GM12892 (cell line): Measurements from ENCODE around the gene CAPSL.

Experiments
- DNase-seq: peaks from one replicate; pipeline ENCODE4 v3.0.0; 2011; ENCODE audit not compliant: insufficient read length
- FAIRE-seq: peaks from 2 replicates; lab custom pipeline; 2011; peaks lifted over from hg19 to GRCh38; lab: Jason Lieb, UNC
- POLR2A ChIP-seq: IDR thresholded peaks from 2 replicates; pipeline ENCODE4 v1.6.1; 2011; ENCODE audit warnings: low read depth, low read length, control low read depth
- POLR2AphosphoS5 ChIP-seq: IDR thresholded peaks from 2 replicates; pipeline ENCODE4 v1.6.1; 2011; ENCODE audit warnings: low read depth, low read length, control low read depth
- TAF1 ChIP-seq: IDR thresholded peaks from 2 replicates; pipeline ENCODE4 v1.6.1; 2011; ENCODE audit warnings: low read depth, mild to moderate bottlenecking, control low read depth, low read length, borderline replicate concordance

Gene CAPSL

GRCh38 chr5:35926389-35927051, 11.9 kb downstream of the CAPSL start:
- FAIRE-seq: peak; percentile 93
- no peak for DNase-seq
- TF ChIP-seq TAF1 (no peak), POLR2AphosphoS5 (no peak), POLR2A (no peak)

DNA sequence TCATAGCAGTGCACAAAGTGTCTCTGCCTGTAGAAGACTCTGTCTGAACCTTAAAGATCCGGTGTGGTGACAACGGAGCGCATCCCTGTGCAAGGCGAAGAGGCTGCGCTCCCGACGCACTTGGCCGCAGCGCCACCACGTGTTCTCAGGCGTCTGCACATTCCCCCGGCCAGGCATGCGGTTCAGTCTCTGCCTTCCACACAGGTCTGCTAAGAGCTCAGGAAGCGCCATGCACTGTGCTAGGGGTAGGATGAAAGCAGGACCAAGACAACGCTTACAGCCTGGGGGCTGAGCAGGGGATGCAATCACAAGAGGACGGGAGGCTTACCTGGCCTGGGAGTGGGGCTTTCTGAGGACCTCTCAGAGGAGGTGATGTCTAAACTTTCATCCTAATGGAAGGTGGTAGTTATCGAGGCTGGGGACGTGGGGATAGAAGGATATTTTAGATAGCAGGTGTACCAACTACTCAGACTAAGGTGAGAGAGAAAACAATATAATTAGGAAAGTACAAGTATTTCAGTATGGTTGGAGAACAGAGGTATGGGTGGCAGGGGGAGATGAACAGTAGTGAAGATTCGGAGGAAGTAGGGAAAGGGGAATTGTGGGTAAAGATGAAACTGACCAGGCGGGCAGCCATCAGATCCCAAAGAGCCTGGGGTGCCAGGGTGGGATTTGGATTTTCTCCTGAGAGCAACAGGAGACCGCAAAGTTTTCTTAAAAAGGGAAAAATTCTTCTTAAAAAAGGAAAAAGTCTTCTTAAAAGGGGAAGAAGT, 13.3 kb downstream of the CAPSL start:
- TF ChIP-seq TAF1 (no peak), POLR2AphosphoS5 (no peak), POLR2A (no peak)
- peak; percentile 93 for FAIRE-seq
- DNase-seq: peak; percentile 37

DNA sequence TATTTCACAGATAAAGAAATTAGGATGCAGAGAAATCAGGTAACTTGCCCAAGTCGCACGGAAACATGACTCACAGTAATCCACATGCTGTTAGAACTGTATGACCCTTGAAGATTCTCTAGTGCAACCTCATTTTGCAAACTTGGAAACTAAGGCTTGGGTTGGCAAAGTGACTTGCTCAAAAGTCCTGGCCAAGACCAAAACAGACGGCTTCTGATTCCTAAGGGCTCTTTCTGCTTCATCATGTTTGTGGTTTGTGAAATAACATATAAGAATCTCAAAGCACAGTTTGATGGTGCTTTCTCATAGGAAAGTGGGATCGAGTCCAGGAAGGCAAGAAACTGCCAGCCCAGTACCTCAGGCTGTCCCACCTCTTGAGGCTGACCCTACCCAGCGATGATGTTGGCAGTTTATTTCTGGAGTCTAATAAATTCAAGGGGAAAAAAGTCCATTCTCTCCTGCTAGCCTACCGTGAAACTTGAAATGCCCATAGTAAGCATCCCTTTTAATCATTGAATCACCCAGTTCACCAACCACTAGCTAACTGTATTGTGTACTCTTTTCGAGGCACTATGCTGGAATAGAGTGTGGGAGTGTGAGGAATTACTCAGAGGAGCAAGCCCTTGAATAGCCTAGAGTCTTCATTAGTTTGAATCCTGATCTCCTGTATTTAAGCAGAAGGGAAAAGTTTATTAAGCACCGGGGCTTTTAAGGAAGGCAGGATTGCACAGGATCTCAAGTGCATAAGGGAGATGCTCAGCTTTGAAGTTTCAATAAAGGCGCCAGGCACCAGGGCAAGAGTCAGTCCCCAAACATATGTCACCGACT, 14.1 kb downstream of the CAPSL start:
- no peak for TF ChIP-seq TAF1
- no peak for TF ChIP-seq POLR2A
- TF ChIP-seq POLR2AphosphoS5: no peak
- FAIRE-seq: peak; percentile 48
- no peak for DNase-seq

- DNase-seq (no peak), FAIRE-seq (no peak)
- no peak for TF ChIP-seq POLR2A
- TF ChIP-seq POLR2AphosphoS5: no peak
- TF ChIP-seq TAF1: no peak
Observed at GRCh38 chr5:35922468-35922867, 16.0 kb downstream of the CAPSL start.

DNA sequence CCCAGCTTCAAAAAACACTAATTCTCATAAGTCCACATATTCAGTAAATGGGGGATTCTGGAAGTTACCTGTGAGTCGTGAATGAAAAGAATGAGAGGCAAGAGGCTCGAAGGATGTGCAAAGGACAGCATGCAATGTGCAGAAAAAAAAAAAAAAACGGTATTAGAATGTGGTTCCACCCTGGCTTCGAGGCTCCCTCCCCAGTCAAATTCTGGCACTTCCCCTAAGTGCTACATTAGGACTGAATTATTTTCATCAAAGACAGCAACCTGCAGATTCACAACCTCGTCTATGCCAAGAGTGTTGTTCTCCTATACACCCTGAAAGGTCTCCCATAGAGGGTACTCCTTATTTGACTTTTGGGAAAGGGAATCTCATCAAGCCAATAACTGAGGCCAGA, 16.5 kb downstream of the CAPSL start:
- no peak for DNase-seq
- no peak for TF ChIP-seq TAF1
- no peak for TF ChIP-seq POLR2A
- no peak for TF ChIP-seq POLR2AphosphoS5
- FAIRE-seq: no peak

- DNase-seq (no peak), FAIRE-seq (no peak)
- no peak for TF ChIP-seq POLR2A
Observed at GRCh38 chr5:35920890-35921289, 17.5 kb downstream of the CAPSL start.

DNA sequence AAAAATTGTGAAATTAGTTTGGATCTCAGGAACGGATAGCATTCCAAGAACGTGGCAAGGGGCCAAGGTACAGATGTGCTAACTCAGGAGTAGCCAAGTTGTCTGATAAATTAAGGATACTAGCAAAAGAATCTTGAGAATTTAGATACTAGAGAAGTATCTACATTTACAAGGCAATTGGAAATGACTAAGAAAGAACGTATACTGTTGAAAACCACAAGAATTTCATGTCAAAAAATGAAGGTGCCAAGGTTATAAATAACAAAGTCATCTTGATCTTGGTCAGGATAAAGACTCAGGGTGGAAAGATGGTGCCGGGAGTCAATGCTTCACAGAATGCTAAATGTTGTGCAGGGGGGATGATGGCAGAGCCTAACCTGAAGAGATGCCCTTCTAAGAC, 19.2 kb downstream of the CAPSL start:
- DNase-seq (no peak), FAIRE-seq (no peak)
- no peak for TF ChIP-seq TAF1
- no peak for TF ChIP-seq POLR2A
- TF ChIP-seq POLR2AphosphoS5: no peak

- DNase-seq: no peak
- TF ChIP-seq POLR2A (no peak), POLR2AphosphoS5 (no peak), TAF1 (no peak)
- FAIRE-seq: no peak
Observed at GRCh38 chr5:35908814-35909213, 29.6 kb downstream of the CAPSL start.

DNA sequence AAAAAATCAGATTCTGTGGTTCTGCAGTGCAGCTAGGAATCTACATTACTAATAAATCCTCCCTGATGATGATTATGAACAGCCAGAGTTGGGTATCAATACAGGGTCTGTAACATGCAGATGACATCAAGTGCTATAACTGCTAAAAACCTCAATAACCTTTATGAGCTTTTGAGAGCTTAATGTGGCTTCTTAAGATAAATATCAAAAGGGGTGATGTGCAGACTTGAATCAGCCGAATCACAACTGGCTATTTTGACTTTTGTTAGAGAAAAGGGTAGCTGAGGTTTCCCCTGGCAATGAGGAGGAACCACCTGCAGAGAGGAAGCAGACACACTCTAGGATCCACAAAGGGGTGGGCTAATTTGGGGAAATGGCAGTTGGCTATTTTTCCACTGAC, 30.2 kb downstream of the CAPSL start:
- DNase-seq: no peak
- TF ChIP-seq POLR2A (no peak), POLR2AphosphoS5 (no peak), TAF1 (no peak)
- no peak for FAIRE-seq

DNA sequence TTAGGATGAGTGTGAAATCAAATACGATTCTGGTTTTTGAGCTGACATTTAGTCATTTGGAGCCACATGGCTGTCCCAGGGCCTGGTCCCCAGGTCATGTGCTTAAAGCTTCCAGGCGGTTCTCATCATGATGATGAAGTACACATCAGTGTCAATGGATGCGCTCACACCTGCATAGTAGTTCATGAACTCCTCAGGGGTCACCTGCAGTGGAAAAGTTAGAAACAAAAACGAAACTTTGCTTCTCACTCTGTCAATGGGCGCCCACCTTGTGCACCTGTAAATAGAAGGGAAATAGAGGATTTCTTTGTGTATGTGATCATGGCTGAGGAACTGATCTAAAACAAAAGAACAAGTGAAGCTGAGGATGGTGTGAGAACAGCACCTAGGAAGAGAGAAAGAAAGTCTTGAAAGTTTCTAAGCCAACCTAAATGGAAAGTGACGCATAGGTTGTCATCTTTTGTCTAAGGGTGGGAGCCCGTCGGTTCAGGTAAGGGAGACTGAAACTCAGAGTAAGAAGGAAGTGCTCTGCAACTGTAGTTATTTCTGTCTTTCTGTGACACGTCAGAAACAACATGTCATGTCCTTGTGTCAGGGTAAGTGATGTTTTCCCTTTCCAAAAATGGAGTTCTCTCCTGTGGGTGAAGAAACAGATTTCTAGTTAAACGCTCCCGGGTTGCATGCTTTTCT, 33.8 kb downstream of the CAPSL start:
- no peak for DNase-seq
- TF ChIP-seq POLR2A (no peak), POLR2AphosphoS5 (no peak), TAF1 (no peak)
- peak; percentile 90 for FAIRE-seq

GRCh38 chr5:35903631-35904203, 34.7 kb downstream of the CAPSL start:
- FAIRE-seq (no peak), DNase-seq (no peak)
- TF ChIP-seq TAF1 (no peak), POLR2A (no peak), POLR2AphosphoS5 (no peak)

DNA sequence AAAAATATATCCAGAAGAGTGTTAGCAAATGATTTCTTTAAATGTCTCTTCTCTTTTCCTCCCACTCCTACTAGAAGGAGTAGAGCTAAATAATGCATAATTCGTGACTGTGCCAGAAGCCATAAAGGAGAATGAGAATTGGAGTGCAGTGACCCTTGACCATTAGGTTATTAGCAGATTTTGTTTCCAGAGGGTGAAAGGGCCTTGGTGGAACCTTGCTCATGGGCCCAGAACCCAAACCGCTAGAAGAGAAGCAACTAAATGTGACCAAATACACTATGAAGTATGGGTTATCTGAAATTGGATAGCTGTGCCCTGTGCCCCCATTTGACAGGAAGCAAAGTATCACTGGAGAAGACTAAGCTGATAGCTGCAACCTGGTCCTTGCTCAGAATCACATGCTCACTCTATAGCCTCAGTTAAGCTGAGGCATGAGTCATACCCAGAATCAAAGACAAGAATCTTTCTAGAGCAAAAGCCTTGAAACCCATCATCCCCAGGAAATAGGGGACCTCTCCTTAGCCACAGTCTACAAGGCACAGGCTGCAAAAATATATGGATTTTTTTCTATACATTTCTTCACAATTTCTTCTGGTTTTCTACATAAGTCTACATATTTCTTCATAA, 36.3 kb downstream of the CAPSL start:
- DNase-seq (no peak), FAIRE-seq (peak; percentile 98)
- TF ChIP-seq TAF1 (no peak), POLR2A (no peak), POLR2AphosphoS5 (no peak)
